IPS DF 4.7 (cell line): ENCODE measurements around the gene MBNL2.

Experiments used
- DNase-seq: peaks from one replicate; pipeline ENCODE4 v3.0.0-alpha.2; 2013; ENCODE audit warnings: low spot score; ENCODE audit errors: extremely low read depth

MBNL2 gene

GRCh38 chr13:97296740-97297139, 74.6 kb downstream of the MBNL2 start:
- DNase-seq = no peak

GRCh38 chr13:97298816-97299215, 76.7 kb downstream of the MBNL2 start:
- no peak for DNase-seq

GRCh38 chr13:97300871-97301270, 78.7 kb downstream of the MBNL2 start:
- no peak for DNase-seq

GRCh38 chr13:97301382-97302095, 79.4 kb downstream of the MBNL2 start:
- DNase-seq = no peak

GRCh38 chr13:97302611-97303010, 80.5 kb downstream of the MBNL2 start:
- DNase-seq = no peak

GRCh38 chr13:97306106-97306505, 84.0 kb downstream of the MBNL2 start:
- no peak for DNase-seq

GRCh38 chr13:97306645-97307044, 84.5 kb downstream of the MBNL2 start:
- no peak for DNase-seq

GRCh38 chr13:97307118-97307881, 85.2 kb downstream of the MBNL2 start:
- no peak for DNase-seq

GRCh38 chr13:97307882-97308624, 85.9 kb downstream of the MBNL2 start:
- no peak for DNase-seq

GRCh38 chr13:97308735-97309429, 86.7 kb downstream of the MBNL2 start:
- no peak for DNase-seq

GRCh38 chr13:97310809-97311436, 88.8 kb downstream of the MBNL2 start:
- no peak for DNase-seq

GRCh38 chr13:97311956-97312355, 89.8 kb downstream of the MBNL2 start:
- no peak for DNase-seq

GRCh38 chr13:97313551-97314260, 91.6 kb downstream of the MBNL2 start:
- DNase-seq = no peak

- no peak for DNase-seq
Measured at GRCh38 chr13:97316390-97316789, 94.3 kb downstream of the MBNL2 start.

- DNase-seq = no peak
Measured at GRCh38 chr13:97317933-97318332, 95.8 kb downstream of the MBNL2 start.

GRCh38 chr13:97318532-97318931, 96.4 kb downstream of the MBNL2 start:
- no peak for DNase-seq

GRCh38 chr13:97319113-97319720, 97.1 kb downstream of the MBNL2 start:
- DNase-seq = no peak

GRCh38 chr13:97321101-97321500, 99.0 kb downstream of the MBNL2 start:
- no peak for DNase-seq

GRCh38 chr13:97321616-97322321, 99.6 kb downstream of the MBNL2 start:
- no peak for DNase-seq
